DOHH2 (cell line): ENCODE data around the gene DMC1.
"Not testable (repeated sequence)": the region's sequence is repeated elsewhere in the genome, so short reads cannot be mapped to it uniquely, and the experiment has no call there.

ENCODE experiments used
- H3F3A ChIP-seq: fragments of 200-600 bp; sonication (generic), shearing (Covaris generic); 2 replicates; pipeline ENCODE4 v1.6.0; 2016; ENCODE audit warnings: antibody characterized with exemption, mild to moderate bottlenecking; ENCODE audit not compliant: control insufficient read depth, insufficient read depth
- H3K27ac ChIP-seq: fragments of 200-600 bp; sonication (generic); 2 replicates; pipeline ENCODE4 v1.5.1; 2014; ENCODE audit warnings: low read depth, mild to moderate bottlenecking, low read length, moderate library complexity
- H3K27me3 ChIP-seq: fragments of 200-600 bp; sonication (generic); 2 replicates; pipeline ENCODE4 v1.6.1; 2014; ENCODE audit warnings: mild to moderate bottlenecking, low read length, mixed read lengths; ENCODE audit not compliant: control insufficient read depth
- H3K36me3 ChIP-seq: fragments of 200-600 bp; sonication (generic); 2 replicates; pipeline ENCODE4 v1.6.1; 2014; ENCODE audit warnings: mild to moderate bottlenecking, low read length, moderate library complexity, mixed read lengths; ENCODE audit not compliant: control insufficient read depth
- H3K4me1 ChIP-seq: fragments of 200-600 bp; sonication (generic); 2 replicates; pipeline ENCODE4 v1.6.1; 2014; ENCODE audit warnings: mild to moderate bottlenecking, low read length, mixed read lengths; ENCODE audit not compliant: control insufficient read depth
- H3K4me2 ChIP-seq: fragments of 200-600 bp; sonication (generic); 2 replicates; pipeline ENCODE4 v1.6.0; 2014; ENCODE audit warnings: mild to moderate bottlenecking, low read length, moderate library complexity
- H3K4me3 ChIP-seq: fragments of 200-600 bp; sonication (generic); 2 replicates; pipeline ENCODE4 v1.5.1; 2014; ENCODE audit warnings: mild to moderate bottlenecking, low read length, mixed read lengths
- H3K79me2 ChIP-seq: fragments of 200-600 bp; sonication (generic); 2 replicates; pipeline ENCODE4 v1.6.1; 2014; ENCODE audit warnings: mild to moderate bottlenecking, low read length, mixed read lengths; ENCODE audit not compliant: control insufficient read depth
- H3K9me2 ChIP-seq: fragments of 200-600 bp; sonication (generic); replicated peaks from 2 replicates; pipeline ENCODE4 v1.6.1; 2014; ENCODE audit warnings: mild to moderate bottlenecking, low read length, mixed read lengths; ENCODE audit not compliant: control insufficient read depth
- H3K9me3 ChIP-seq: fragments of 200-600 bp; sonication (generic); 2 replicates; pipeline ENCODE4 v1.6.1; 2014; ENCODE audit warnings: antibody characterized with exemption, low read length, mixed read lengths; ENCODE audit not compliant: control insufficient read depth, insufficient read depth
- H4K20me1 ChIP-seq: fragments of 200-600 bp; sonication (generic); 2 replicates; pipeline ENCODE4 v1.6.0; 2014; ENCODE audit warnings: low read depth, mild to moderate bottlenecking, antibody characterized with exemption, low read length, moderate library complexity; ENCODE audit not compliant: control insufficient read depth, insufficient read depth
- CTCF ChIP-seq: fragments of 200-600 bp; sonication (generic); IDR thresholded peaks from one replicate; pipeline ENCODE4 v1.5.1; 2014; ENCODE audit warnings: antibody characterized with exemption, mild to moderate bottlenecking, low read depth, low read length; ENCODE audit not compliant: poor library complexity, severe bottlenecking
- EZH2phosphoT487 ChIP-seq: fragments of 200-600 bp; sonication (generic); IDR thresholded peaks from 2 replicates; pipeline ENCODE4 v1.6.1; 2017; ENCODE audit warnings: borderline replicate concordance, mild to moderate bottlenecking, antibody characterized with exemption, low read length, moderate library complexity, mixed read lengths

The DMC1 gene

GRCh38 chr22:38599466-38599865 is 29.5 kb upstream of the DMC1 start:
- no peaks in the 10 kb centered on the region for H4K20me1 ChIP-seq
- H3K4me2 ChIP-seq = no peak overlapping the region
- no peaks in the 10 kb centered on the region for H3F3A ChIP-seq
- no peaks in the 10 kb centered on the region for H3K4me1 ChIP-seq
- H3K27me3 ChIP-seq = peaks cover 19% of the 10 kb centered on the region
- no peaks in the 10 kb centered on the region for H3K9me2 ChIP-seq
- no peak overlapping the region for H3K27ac ChIP-seq
- no peaks in the 10 kb centered on the region for H3K9me3 ChIP-seq
- no peak for TF ChIP-seq EZH2phosphoT487
- TF ChIP-seq CTCF = no peak
- H3K4me3 ChIP-seq = no peak overlapping the region
- H3K79me2 ChIP-seq = no peaks in the 10 kb centered on the region
- H3K36me3 ChIP-seq = no peaks in the 10 kb centered on the region

GRCh38 chr22:38582923-38583322 is 12.9 kb upstream of the DMC1 start:
- H3K27ac ChIP-seq, H3K36me3 ChIP-seq, H3K4me1 ChIP-seq, H3K9me3 ChIP-seq, H3K4me3 ChIP-seq, H3K9me2 ChIP-seq, H3K4me2 ChIP-seq, H4K20me1 ChIP-seq, H3K27me3 ChIP-seq, H3K79me2 ChIP-seq, H3F3A ChIP-seq: not testable (repeated sequence)

GRCh38 chr22:38578505-38578904 is 8.5 kb upstream of the DMC1 start:
- H3K4me2 ChIP-seq = no peak overlapping the region

GRCh38 chr22:38572065-38572464 is 2.1 kb upstream of the DMC1 start:
- Histone ChIP-seq H3K4me2 (no peak overlapping the region), H3K36me3 (peaks cover 12% of the 10 kb centered on the region), H3K9me3 (no peaks in the 10 kb centered on the region), H3K79me2 (peaks cover 19% of the 10 kb centered on the region), H3K27ac (no peak overlapping the region), H3F3A (peaks cover 18% of the 10 kb centered on the region), H3K9me2 (no peaks in the 10 kb centered on the region), H3K4me3 (no peak overlapping the region), H4K20me1 (no peaks in the 10 kb centered on the region), H3K27me3 (no peaks in the 10 kb centered on the region), H3K4me1 (peaks cover 28% of the 10 kb centered on the region)
- no peak for TF ChIP-seq EZH2phosphoT487
- TF ChIP-seq CTCF = peak; percentile 61

More at GRCh38 chr22:38578505-38578904, 8.5 kb upstream of the DMC1 start:
- no peak overlapping the region for H3K4me3 ChIP-seq
- no peaks in the 10 kb centered on the region for H3K27me3 ChIP-seq
- no peaks in the 10 kb centered on the region for H3K9me3 ChIP-seq
- H3K9me2 ChIP-seq = no peaks in the 10 kb centered on the region
- H3F3A ChIP-seq = no peaks in the 10 kb centered on the region
- TF ChIP-seq CTCF (no peak), EZH2phosphoT487 (no peak)
- H3K27ac ChIP-seq = no peak overlapping the region
- no peaks in the 10 kb centered on the region for H4K20me1 ChIP-seq
- no peaks in the 10 kb centered on the region for H3K4me1 ChIP-seq
- no peaks in the 10 kb centered on the region for H3K79me2 ChIP-seq
- H3K36me3 ChIP-seq = no peaks in the 10 kb centered on the region
